GM19463 (cell line): Measurements from ENCODE around the gene VPS25.
A peak's percentile ranks its signal among the peaks of the same experiment; 100 is the strongest.

ENCODE experiments used
- ATAC-seq: cut with Tn5 transposase; IDR thresholded peaks from one replicate; pipeline ENCODE4 v1.9.1; 2021; ENCODE audit warnings: mild to moderate bottlenecking, moderate library complexity; ENCODE audit not compliant: unreplicated experiment

The VPS25 gene

DNA sequence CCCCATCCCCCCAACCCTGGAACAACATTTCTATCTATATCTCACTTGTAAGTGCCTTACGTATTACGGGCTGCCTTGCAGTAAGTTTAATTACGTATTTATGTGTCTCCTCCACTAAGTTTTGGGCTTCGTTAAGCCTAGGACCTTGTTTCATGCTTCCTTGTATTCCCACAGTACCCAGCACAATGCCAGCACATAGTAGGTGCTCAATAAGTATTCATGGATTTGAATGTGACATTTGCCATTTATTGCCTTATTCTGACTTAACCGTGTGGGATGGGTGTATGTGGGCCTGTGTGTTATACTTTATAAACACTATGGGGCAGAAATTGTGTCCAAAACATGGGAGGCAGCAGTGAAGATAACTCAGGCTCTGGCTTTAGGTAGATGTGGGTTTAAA lies 19.3 kb downstream of the VPS25 start:
- no peak for ATAC-seq

DNA sequence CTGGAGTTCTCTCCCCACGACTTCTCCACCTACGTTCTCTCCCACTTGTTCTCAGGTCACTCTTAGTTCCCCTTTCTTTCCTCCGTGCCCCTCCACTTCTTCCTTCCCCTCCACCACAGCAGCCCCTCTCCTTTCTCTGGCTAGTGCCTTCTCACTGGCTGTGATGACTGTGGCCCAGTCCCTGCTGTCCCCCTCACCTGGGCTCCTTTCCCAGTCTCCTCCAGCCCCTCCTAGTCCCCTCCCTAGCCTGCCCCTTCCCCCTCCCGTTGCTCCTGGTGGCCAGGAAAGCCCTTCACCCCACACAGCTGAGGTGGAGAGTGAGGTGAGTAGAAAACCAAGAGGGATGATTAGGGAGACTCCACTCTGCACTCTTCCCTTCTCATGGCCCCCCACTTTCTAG lies 21.8 kb downstream of the VPS25 start:
- no peak for ATAC-seq

DNA sequence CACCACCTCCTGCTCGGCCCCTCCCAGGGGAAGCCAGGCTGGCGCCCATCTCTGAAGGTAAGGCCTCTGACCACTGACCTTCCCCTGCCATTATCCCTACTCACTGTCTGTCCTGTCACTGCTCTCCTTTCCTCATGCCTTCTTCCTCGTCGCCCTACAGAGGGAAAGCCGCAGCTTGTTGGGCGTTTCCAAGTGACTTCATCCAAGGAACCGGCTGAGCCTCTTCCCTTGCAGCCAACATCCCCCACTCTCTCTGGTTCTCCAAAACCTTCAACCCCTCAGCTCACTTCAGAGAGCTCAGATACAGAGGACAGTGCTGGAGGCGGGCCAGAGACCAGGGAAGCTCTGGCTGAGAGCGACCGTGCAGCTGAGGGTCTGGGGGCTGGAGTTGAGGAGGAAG lies 22.2 kb downstream of the VPS25 start:
- ATAC-seq, result no peak

DNA sequence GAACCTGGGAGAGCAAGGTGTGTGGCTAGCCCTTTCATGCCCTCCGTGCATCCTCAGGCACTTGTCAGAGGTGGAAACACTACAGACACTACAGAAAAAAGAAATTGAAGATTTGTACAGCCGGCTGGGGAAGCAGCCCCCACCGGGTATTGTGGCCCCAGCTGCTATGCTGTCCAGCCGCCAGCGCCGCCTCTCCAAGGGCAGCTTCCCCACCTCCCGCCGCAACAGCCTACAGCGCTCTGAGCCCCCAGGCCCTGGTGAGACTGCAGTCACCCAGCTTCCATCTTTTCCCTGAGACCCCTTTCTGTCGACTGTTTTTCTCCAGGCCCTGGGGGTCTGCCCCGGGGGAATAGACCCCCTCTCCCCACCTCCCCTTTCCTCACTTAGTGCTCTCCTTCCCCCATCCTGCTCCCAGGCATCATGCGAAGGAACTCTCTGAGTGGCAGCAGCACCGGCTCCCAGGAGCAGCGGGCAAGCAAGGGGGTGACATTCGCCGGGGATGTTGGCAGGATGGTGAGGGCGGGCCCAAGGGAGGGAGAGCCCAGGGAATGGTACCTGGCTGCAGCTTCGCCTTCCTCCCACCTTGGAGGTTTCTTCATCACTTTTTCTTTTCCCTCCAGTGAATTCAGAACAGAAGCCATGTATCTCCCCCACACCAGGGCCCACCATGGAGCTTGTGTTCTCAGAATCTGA lies 23.0 kb downstream of the VPS25 start:
- no peak for ATAC-seq

DNA sequence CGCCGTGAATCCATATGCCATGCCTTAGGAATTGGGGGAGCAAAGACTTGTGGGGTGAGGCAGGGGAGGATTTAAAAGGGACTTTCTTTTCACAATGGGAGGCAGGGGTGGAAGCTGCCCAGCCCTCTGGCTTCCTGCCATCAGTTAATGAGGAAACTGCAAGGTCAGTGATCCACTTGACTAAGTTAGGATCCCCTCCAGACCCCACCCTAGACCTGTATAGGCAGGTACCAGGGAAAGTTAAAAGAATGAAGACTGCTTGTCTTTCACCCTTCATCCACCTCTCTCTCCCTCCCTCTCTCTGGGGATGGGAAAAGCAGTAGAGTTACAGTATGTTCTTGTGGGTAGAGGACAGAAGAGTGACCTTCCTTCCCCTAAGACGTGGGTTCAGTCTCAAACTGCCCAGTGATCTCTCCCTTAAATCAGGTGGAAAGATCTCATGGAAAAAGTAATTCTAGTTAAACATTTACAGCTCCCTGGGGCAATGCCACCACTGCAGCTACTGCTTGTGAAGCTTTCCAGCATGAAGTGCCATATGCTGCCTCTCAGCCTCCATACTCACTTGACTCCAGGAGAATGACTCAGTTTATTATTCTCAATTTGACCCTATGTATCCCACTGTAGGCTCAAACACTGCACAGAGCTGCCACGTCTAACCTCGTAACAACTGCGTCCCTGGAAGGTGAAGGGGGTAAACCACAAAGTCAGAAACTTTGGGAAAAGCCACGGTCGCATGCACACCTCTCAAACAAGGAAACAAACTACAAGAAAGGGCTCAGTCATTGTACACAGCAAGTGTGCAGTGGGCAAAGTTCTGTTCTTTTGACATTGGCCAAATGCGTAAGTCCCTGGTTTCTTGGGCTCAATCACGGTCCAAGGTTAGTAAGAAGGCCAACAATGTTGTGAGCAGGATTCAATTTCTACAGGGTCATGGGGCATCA lies 24.1 kb downstream of the VPS25 start:
- ATAC-seq, result no peak

DNA sequence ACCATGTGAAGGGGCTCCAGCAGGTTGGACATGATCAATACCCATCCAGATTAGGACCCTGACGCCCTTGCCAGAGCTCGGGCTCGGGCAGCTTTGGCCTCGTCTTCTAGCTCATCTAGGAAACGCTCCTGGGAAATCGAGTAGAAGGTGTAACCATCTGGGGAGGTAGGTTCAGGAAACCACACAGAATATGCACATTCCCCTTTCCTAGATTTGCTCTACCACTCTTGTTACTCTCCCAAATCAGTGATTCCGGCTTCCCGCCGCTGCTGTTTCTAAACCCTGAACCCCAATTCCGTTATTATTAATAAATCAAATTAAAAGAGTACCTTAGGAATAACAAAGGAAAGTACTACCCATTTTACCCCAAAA lies 24.7 kb downstream of the VPS25 start:
- no peak for ATAC-seq

DNA sequence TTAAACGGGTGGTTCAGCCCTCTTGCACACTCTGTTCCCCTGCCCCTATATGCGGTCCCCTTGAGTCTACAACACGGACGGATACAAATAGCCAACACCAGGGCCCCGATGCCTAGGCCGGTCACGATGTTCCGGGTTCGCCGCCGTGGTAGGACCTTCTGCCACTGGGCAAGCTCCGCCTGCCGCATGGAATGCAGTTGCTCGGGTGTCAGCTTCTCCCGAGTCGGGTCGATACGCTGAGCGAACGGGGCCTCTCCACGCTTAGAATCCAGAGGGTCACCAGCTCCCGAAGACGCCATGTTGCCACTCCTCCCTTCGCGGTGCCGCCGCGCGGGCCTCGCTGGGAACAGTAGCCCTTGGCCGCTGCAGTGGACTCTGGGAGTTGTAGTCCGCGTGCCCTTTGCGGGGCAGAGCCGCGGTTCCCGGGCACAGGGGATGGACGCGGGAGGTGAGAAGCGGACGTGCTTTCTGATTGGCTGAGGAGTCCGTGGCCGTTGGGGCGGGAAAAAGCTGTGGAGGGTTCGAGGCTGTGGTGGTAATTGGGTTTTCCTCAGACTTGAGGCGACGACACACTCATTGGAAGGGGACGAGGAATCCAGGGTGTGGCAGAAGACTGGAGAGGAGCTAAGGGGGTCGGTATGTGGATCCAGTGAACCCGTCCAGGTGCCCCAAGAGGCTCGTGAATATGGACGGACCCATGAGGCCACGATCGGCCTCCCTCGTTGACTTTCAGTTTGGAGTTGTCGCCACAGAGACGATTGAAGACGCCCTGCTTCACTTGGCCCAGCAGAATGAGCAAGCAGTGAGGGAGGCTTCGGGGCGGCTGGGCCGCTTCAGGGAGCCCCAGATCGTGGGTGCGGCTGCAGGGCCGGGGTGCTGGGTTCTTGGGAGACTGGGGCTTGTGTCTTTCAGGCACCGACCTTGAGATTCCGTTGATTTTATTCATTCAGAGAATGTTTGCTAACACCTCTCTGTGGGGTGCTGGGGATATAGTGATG lies 25.4 kb downstream of the VPS25 start, which contains the start of the genes CNTD1 and COA3:
Gene CNTD1, plus strand, starts transcription at position 479 of the 998 bp plus-strand sequence. Its CDS starts 207 bp downstream, at position 686.
Gene COA3, minus strand, starts transcription at position 322 of the 998 bp plus-strand sequence. Its CDS starts 23 bp downstream, at position 299.
- peak; percentile 93 for ATAC-seq

DNA sequence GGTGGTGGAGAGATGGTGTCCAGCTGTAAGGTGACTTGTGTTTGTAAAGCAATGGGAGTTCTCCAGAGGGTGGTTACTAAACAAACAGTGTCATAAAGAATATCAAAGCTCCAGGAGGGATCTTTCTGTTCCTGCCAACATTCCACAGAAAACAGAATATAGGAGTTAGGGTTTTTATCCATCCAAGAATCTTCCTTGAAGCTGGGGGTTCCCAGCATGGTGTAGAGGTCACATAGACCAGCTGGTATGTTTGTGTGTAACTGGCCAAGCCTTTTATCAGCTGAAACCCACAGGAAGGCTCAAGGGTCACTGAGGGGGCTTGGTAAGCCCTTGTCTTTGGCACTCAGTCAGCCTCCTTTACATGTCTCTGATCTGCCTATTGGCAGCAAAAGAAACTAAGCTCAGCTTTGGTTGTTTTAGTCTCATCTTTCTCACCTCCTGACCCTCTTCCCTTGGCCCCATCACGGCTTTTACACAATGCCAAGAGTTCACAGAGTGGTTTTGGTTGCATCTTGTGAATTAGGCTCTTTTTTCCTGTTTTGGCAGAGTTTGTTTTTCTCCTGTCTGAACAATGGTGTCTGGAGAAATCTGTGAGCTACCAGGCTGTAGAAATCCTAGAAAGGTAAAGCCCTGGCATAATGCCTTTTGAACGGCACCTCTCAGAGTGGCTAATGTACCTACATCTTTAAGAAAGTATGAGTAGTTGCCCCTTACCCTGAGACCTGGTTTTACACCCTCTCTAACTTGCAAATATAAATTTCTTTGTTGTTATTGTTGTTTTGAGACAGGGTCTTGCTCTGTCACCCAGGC lies 30.0 kb downstream of the VPS25 start:
- ATAC-seq, result no peak

DNA sequence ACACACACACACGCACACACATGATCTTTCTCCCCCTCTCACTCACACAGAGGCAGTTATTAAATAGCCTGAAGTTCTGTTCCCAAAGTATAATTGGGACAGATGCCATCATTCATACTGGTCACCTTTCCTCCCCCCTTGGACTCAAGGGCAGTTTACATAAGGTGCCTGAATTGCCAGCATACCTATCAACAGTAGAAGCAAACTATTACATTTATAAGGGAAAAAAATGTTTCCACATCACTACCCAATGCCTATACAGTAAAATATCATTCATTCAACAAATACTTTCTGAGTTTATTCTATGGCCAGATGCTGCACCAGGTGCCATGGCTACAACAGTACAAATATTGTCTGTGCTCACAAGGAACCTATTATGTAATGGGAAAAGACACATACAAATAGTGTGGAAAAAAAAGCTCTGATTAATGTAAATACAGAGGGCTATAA lies 31.7 kb downstream of the VPS25 start:
- no peak for ATAC-seq

DNA sequence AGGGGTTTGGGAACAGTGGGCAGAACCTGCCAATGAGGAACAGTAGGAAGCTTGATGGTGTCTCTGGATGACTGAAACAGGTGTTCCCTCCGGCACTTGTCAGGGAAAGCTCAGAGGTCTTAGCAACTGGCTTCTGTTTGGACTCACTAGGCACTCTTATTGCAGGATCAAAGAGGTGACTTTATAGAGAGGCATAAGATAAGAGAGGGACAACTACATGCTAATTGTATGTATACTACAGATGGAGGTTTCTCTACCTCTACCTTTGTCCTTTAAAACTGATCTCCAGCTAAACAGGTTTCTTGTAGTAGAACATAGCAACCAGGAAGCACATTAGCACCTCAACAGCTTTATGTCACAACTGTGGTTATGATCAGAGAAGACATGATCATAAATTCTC lies 33.0 kb downstream of the VPS25 start:
- no peak for ATAC-seq

DNA sequence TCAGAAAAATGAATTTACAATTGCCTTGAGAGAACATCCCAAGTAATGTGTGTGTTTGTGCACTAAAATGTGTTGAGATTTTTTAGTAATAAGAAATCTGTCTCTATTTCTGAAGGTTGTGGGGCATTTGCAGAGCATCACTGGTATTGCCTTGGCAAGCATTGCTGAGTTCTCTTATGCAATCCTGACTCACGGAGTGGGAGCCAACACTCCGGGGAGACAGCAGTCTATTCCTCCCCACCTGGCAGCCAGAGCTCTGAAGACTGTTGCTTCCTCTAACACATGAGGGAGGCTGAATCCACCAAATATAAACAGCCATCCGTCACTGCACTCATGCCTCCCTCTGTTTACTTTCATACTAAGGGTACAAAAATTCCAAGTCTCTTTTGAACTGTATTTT lies 36.0 kb downstream of the VPS25 start:
- ATAC-seq, result no peak

DNA sequence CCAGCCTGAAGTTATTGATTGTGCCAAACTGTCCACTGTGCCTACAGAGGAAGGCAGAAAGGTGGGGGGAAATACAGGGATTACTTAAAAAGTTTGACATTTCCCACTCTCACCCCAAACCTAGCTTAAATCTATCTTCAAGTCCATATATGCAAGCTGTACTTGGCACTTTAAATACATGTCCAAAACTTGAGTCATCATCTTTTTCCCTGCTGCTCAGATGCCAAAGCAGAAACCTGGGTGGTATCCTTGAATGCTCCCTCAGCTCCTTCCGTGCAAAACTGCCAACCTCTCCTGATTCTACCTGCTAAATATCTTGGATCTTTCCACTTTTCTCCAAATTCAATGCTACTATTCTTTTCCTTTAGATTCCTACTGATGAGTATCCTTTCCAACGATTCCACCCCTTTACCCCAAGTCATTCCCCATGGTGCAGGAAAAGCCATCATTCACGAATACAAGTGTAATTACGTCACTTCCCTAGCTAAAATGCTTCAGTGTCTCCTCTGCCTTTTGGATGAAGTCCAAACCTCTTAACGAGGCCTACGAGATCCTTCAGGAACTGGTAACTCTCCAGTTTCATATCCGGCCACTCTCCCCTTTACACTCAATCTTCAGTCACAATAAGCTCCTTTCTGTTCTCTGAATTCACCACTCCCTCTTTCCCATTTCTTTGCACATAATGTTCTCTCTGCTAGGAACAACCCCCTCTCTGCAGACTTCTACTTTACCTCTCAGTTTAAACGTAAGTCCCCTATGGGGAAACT lies 41.6 kb downstream of the VPS25 start:
- no peak for ATAC-seq

DNA sequence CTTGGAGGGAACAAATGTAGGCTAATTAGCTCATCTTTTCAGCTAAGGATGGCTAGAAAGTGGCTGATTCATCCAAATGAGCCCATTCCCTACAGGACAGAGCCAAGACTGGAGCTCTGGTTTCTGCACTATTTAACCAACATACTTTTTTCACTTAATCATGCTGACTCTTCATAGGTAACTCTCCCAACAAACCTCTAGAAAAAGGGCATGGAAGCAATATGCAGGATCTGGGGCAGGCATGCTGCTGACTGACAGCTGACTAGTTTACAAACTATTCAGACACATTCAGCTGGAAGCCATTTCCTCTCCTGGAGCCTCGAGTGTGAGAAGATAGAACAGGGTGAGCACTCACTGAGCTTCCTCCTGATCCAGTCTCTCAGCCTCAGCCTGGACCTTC lies 44.6 kb downstream of the VPS25 start:
- ATAC-seq, result no peak

DNA sequence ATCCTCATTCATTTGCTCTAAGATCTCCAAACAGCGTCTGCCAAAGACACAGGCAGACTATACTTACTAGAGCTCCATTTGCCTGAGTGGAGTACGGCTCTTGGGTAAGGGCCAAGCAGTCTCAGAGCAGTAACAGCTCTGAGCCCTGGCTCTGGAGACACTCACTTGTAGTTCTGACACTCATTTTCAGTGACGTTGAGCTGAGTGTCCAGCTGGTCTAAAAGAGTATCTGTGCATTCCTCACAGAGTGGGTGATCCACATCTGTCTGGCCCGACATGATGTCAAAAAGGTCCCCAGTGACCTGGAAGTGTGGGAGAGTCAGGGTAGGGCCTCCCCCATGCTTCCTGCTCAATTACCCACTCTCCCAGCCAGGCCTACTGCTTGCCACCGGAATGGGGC lies 45.1 kb downstream of the VPS25 start:
- ATAC-seq, result no peak

DNA sequence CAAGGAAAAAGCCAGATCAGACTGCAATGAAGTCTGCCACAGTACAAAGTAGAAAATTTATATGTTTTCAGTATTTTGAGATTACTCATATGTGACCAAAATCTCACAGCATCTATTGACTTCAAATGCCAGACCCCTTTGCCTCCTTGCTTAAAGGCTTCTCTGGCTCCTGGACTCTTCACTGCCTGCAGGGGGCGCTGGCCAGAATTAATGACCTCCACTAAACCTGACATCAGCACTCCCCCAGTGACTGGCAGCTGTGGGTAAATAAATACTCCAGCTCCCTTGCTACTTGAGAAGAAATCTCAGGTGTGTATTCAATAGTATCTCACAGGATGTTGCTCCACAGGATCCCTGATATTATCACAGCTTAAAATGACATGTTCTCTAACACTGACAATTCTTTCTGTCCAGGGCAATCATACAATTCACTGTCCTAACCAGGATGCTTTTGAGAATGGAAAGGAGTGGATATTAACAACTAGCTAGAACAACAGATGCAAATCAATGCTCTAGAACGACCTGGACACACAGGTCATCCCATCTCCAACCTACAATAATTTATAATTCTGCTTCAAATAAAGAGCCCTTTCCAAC lies 46.8 kb downstream of the VPS25 start:
- no peak for ATAC-seq

DNA sequence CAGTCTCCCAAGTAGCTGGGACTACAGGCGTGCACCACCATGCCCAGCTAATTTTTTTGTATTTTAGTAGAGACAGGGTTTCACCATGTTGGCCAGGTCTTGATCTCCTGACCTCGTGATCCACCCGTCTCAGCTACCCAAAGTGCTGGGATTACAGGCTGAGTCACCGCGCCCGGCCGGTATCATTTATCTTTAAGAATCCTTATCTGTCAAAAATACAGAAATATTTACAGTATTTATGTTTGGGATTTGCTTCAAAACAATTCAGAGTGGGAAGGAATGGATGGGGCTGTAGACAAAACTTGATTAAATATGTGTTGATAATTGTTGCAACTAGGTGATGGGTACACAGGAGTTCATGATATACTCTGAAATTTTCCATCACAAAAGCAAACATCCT lies 47.9 kb downstream of the VPS25 start:
- ATAC-seq, result no peak

DNA sequence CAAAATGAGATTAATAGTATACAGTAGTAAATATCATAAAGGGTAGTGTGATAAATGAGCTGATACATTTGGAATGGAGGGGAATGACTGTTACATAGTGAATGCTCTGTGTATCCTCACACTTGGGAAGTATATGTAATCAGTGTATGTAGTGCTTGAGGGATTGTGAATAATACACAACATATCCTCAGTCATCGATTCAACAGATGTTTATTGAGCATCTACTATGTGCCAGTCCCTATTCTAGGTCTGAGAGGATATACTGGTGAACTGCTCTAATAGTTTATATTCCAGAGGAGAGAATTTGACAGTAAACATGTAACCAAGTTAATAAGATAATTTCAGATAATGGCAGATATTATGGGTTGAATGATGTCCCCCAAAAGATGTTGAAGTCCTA lies 54.2 kb downstream of the VPS25 start:
- ATAC-seq, result no peak
